ENCODE measurements around the gene SAP30BP. TPM values are rescaled to one million over a fixed set of nuclear protein-coding genes. Genes with fewer than 3 reads are reported as not detected.

Gene SAP30BP
- 10 to 100 TPM; 47.2 to 59.6 TPM for total RNA-seq
- long read RNA-seq, transcript SAP30BP-225 (11 exons, 2,722 nt): major isoform, 32 of 38 reads
- long read RNA-seq, partial matches to known transcripts: 0 of 38 reads
- long read RNA-seq, other reads (novel, unspliced or antisense): 5 of 38 reads

DNA sequence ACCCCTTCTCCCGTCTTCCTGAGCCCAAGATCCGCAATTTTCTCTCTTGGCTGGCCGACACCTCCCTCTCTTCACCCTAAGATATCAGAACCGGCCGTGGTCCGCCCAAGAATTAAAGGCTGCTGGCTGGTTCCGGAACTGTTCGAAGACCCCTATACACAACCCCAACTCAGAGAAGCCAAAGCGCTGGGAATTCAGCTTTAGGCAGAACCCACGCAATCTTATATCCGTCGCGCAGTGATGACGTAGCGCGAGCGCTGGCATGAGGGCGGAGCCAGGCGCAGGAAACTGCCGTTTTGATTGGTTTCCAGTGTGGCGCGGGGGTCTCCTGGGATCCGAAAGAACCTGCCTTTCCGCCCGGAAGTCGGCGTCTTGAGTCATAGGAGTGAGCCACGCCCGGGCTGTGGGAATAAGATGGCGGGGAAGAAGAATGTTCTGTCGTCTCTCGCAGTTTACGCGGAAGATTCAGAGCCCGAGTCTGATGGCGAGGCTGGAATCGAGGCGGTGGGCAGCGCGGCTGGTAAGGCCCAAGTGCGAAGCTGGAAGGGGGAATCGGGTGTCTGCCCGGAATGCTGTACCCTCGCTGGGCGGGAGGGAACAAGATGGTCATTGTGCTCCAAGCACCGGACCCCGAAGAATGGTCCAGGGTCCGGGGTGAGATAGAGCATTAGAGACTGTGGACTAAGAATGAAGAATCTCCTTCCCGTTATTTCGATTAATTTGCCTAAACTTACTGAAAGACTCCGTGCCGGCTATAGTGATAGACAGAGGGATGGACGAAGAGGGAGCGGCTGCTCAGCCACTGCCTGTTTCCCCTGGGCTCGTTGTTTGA lies at the start of gene SAP30BP, which contains the start of gene RECQL5:
SAP30BP (plus strand) TSS at position 380 of the 832 bp plus-strand sequence; CDS start at position 415, 35 bp downstream.
RECQL5 (minus strand) TSS at position 196 of the 832 bp plus-strand sequence. CDS start 597 bp downstream, outside the sequence.
- intact Hi-C loops (cut with DNase I): no loop called here
- DNase-seq (peak; percentile 99), ATAC-seq (peak; percentile 100)

DNA sequence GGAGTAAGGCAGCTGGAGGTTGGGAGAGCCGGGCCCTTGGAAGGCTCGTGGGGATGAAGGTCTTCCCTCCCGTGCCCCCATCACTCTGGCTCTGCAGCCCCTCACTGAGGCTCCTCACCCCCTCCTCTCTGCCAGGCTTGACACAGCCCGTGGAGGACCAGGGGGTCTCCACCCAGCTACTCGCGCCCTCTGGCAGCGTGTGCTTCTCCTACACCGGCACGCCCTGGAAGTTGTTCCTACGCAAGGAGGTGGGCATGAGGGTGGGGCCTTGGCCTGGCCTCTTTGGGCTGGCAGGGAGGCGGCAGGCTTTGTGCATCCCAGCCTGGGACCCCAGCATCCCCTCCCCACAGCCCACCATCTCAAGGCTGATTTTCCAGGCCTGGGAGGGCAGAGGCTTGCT lies 49.5 kb upstream of the SAP30BP start:
- intact Hi-C loops (cut with DNase I): no loop called here
- ATAC-seq (no peak), DNase-seq (no peak)

DNA sequence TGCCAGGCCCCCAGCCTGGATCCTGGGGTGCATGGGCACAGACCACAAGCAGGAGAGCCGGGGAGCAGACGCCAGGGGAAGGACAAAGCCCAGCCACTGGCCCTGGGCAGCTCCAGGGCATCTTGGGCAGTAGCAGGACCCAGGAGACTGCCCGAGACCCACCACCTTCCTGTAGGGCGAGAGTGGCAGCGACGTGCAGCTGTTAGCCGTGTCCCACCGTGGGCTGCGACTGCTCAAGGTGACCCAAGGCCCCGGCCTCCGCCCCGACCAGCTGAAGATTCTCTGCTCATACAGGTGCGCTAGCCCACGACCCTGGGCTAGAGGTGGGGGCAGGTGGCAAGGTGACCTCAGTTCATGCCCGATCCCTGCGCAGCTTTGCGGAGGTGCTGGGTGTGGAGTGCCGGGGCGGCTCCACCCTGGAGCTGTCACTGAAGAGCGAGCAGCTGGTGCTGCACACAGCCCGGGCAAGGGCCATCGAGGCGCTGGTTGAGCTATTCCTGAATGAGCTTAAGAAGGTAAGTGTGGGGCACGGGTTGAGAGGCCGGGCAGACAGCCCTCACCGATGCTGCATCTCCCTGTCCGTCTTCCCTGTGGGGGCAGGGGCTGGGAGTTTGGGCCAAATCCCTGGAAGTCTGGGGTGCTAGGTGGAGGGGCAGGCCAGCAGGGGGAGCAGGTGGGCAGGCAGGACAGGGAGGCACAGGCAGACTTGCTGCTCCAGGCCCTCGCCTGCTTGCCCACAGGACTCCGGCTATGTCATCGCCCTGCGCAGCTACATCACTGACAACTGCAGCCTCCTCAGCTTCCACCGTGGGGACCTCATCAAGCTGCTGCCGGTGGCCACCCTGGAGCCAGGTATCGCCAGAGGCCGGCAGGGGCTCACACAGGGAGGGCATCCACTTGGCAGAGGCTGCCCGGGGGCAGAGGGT lies 47.4 kb upstream of the SAP30BP start:
- intact Hi-C loops (cut with DNase I): no loop called here
- no peak for DNase-seq
- ATAC-seq: no peak

DNA sequence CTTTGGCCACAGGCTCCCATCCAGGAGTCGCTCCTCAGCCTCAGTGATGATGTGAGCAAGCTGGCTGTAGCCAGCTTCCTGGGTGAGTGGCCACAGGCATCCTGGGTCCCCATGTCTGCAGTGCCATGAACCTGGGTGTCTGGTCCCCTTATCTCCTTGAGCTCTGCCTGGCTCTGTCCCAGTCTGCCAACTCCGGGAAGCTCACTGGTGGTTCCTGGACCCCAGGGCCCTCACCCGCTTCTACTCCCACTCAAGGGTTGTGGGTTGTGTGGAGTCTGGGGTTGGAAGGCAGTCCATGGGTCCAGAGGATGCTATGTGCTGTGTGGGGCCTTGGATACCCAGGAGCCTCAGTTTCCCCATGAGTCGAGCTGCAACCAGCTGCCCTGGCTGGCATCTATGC lies 45.6 kb upstream of the SAP30BP start:
- DNase-seq (no peak), ATAC-seq (no peak)

DNA sequence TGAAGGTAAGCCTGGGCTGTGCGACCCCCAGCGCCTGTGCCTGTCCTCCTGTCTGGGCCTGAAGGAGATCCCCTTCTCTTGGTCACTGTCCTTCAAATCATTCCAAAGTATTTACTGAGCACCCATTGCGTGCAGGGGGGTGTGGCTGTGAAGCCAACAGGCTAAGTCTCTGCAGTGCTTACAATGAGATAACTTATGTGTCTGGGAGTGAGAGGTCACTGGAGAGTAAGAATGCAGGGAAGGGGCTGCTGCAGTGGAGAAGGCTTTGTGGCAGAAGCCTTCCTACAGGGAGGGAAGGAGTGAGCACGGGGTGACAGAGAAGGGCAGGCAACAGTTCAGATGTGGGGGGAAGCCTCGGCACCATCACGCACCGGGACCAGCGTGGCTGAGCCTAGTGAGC lies 45.1 kb upstream of the SAP30BP start:
- DNase-seq (no peak), ATAC-seq (no peak)
- intact Hi-C loops (cut with DNase I): no loop called here

More for the DNA sequence above, 45.6 kb upstream of the SAP30BP start:
- intact Hi-C loops (cut with DNase I): no loop called here

DNA sequence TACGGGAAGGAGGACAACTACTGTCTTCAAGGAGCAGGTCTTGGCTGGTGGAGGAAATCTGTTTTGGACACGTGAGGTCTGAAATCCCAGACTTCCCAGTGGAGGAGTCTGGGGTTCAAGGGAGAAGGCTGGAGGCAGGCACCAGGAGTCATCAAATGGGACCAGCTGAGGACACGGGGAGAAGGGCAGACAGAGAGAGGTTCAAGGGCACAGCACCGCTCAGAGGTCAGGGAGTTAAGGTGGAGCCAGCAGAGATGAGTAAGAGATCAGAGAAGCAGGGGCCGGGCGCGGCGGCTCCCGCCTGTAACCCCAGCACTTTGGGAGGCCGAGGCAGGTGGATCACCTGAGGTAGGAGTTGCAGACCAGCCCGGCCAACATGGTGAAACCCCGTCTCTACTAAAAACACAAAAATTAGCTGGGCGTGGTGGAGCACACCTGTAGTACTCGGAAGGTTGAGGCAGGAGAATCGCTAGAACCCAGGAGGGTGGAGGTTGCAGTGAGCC lies 44.3 kb upstream of the SAP30BP start:
- DNase-seq: no peak
- intact Hi-C loops (cut with DNase I): no loop called here
- no peak for ATAC-seq

DNA sequence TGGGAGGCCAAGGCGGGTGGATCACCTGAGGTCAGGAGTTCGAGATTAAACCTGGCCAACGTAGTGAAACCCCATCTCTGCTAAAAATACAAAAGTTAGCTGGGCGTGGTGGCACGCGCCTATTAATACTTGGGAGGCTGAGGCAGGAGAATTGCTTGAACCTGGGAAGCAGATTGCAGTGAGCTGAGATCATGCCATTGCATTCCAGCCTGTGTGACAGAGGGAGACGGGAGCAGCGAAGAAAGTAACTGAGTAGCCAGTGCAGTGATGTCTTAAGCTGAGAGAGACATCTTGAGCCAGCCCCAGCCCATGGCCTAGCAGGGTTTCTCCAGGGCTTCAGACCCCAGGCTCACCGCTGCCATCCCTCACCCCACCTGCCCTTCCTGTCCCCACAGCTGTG lies 43.8 kb upstream of the SAP30BP start:
- ATAC-seq (no peak), DNase-seq (no peak)
- intact Hi-C loops (cut with DNase I): no loop called here

DNA sequence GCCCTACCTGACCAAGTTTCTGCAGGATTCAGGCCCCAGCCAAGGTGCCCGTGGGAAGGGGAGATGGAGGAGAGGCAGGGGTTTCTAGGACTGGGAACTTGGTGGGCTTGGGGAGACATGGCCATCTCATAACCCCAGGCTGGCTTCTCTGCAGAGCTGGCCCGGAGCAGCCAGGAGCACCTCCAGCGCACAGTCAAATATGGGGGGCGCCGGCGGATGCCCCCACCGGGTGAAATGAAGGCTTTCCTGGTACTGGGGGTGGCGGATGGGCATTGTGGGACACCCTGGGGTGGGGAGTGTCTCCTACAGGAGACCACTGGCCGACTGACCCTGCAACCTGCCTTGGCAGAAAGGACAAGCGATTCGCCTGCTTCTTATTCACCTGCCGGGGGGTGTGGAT lies 43.1 kb upstream of the SAP30BP start:
- intact Hi-C loops (cut with DNase I): no loop called here
- DNase-seq (no peak), ATAC-seq (no peak)

DNA sequence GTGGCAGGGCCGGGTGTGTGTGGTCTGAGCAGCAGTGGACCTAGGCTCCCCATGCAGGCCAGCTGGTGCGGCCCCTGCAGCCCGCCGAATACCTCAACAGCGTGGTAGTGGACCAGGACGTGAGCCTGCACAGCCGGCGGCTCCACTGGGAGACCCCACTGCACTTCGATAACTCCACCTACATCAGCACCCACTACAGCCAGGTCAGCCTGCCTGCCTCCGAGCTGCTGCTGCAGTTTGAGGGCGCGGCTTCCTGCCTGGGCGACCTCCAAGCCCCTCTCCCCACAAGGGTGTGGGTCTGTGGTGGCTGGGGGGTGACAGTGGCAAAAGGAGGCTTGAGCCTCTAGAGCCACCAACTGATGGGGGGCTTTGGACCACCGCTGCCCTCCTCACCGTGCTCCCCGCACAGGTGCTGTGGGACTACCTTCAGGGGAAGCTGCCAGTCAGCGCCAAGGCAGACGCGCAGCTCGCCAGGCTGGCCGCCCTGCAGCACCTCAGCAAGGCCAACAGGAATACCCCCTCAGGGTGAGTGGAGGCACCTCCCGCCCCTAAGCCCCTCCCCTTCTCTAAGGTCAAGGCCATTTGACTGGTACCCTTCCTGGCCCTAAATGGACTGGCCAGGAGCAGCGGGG lies 42.3 kb upstream of the SAP30BP start:
- intact Hi-C loops (cut with DNase I): no loop called here
- no peak for ATAC-seq
- DNase-seq: no peak

DNA sequence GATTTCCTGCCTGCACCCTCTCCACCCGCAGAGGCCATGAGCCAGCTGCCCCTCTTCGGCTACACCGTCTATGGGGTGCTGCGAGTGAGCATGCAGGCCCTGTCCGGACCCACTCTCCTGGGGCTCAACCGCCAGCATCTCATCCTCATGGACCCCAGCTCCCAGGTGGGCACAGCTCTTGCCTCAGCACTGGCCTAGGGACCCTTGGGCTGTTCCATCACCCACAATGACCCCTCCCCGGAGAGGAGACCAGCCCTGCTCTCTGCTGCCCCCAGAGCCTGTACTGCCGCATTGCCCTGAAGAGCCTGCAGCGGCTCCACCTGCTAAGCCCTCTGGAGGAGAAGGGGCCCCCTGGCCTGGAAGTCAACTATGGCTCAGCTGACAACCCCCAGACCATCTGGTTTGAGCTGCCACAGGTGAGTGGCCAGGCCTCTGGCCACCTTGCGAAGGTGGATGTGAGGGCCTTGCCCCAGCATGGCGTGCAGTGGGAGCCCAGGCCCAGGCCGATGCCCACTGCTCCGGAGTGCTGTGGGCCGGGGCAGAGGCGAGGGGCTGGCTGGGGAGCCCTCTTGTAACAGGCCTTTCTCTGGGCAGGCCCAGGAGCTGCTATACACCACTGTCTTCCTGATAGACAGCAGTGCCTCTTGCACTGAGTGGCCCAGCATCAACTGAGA lies 41.2 kb upstream of the SAP30BP start:
- peak; percentile 27 for ATAC-seq
- DNase-seq: no peak

DNA sequence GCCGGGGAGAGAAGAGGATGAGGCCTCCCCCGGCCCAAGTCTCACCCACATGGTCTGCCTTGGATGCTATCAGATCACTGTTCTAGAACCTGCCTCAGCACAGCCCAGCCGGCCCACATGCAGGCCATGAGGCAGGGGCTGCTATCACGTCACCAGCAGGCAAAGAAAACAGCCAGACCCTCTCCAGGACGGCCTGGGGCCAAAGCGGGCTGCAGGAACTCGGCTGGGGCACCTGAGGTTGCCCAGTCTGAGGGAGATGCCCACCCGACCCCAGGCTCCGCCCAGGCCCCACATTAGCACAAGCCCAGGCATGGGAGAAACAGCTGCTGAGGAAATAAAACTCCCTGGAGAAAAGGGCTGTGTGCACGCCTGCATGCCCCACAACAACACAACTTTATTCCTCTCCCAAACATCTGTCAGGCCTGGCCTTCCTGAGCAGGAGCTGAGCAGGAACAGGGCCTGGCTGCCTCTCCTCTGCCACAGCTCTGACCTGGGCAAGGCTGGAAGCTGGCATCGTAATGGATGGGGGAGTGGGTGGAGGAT lies 40.6 kb upstream of the SAP30BP start:
- ATAC-seq: no peak
- intact Hi-C loops (cut with DNase I): no loop called here
- no peak for DNase-seq

More for the DNA sequence above, 41.2 kb upstream of the SAP30BP start:
- intact Hi-C loops (cut with DNase I): no loop called here

DNA sequence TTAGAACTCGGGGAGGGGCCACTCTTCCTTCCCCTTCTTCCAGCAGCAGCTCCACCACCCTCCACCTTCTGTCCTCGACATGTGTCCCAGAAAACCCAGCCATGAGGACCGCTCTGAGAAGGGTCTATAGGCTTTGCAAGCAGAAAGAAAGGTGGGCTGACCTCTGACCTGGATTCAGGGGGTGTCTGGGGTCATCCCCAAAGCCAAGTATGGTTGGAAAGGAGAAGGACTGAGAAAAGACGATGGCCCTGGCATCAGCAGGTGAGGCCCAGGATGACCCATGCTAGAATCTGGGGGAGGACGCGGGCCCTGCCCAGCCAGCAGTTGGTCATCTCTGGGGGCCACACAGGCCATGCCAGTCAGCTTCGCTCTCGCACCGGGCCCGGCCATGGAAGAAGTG lies 40.0 kb upstream of the SAP30BP start:
- intact Hi-C loops (cut with DNase I): no loop called here
- ATAC-seq (no peak), DNase-seq (no peak)

DNA sequence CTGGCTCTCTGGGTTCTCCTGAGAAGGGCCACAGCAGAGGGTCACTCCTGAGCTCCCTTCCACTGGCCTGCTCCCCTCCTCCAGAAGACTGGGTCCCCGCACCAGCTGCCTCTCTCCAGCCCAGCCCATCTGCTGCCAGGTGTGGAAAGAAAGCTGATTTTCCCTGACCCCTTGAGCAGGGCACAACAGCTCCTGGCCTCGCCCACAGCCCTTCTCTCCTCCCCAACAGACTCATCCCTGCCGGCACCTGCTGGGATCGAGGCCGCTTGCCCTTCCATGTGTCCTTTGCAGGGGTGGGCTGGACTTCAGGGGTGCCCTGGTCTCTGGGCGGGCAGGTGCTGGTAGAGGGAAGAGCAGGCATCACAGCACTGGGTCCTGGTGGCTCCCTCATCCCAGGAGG lies 38.7 kb upstream of the SAP30BP start:
- intact Hi-C loops (cut with DNase I): no loop called here
- no peak for DNase-seq
- no peak for ATAC-seq

DNA sequence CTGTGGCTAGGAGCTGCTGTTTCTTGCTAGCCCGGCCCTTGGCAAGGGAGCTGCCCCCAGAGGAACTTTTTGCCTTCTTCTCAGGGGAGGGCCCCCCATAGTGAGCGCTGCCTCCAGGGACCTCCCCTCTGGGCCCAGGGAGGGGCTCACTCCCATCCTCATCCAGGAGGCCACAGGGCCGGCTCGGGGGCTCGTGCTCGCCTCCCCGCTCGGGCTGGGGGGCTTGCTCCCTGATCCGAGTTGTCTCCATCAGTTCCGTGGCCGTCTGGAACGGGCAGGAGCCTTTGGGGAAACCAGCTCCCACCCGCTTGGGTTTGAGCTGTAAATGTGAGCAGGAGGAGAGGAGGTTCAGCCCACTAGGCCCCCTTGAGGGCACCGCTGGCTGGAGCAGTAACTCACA lies 38.0 kb upstream of the SAP30BP start:
- no peak for ATAC-seq
- intact Hi-C loops (cut with DNase I): no loop called here
- DNase-seq: no peak

DNA sequence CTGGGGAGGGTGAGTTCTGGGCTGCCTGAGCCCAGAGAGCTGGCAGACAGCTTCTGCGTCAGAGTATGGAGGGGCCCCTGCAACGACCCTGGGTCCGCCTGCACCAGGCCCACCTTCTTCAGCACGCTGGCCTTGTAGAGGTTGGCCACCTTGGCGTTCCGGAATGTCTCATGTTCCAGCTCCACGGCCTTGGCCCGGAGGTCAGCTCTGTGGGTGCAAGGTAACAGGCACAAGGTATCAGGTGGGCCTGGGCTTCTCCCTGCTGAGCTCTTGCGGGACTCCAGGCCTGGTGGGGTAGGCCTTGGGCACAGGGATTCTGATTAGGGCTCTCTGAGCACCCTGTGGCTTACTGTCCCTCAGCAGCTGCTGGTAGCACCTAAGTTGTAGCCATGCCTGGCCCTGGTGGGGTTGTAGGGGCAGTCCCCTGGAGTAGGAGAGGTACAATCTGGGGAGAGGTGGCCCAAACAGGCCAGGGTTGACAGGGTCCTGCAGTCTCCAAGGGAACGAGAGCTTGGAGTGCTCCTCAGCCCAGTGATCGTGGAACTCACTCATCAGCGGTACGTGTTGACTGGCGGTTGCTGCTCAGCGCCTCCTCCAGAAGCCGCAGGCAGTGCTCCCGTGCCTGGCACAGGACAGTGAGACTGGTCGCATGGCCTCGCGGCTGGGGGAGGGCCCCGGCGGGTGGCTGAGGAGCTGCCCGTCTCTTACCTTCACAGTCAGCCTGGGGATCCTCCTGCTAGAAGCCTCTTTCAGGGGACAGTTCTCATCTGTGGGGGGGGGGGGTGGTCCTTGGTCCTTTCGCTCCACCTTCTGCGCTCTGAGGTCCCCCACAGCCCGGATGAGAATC lies 36.8 kb upstream of the SAP30BP start:
- ATAC-seq (no peak), DNase-seq (no peak)
- intact Hi-C loops (cut with DNase I): loop anchor here in 1 of 2 donors (5.0 kb wide), 1 partner anchor 122 kb away; no protein-coding TSS in a partner anchor

DNA sequence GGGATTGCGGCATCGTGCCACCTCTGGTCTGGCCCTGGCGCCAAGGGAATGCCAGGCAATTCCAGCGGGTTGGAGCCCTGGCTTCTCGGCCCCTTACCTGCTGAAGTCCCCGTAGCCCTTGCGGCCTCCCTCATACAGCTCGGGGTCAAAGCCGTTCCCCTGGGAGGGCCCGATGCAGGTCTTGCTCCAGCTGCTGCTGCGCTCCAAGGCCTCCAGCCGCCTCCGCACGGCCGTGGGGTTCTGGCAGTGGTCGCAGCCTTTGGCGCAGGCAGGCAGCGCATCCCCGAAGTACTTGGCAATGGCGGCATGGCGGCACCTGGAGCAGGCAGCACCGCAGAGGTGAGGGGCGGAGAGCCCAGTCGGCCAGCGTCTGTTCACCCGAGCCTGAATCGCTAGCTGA lies 35.8 kb upstream of the SAP30BP start:
- intact Hi-C loops (cut with DNase I): loop anchor here in 1 of 2 donors (5.0 kb wide), 1 partner anchor 121 kb away; no protein-coding TSS in a partner anchor
- no peak for ATAC-seq
- DNase-seq: no peak

DNA sequence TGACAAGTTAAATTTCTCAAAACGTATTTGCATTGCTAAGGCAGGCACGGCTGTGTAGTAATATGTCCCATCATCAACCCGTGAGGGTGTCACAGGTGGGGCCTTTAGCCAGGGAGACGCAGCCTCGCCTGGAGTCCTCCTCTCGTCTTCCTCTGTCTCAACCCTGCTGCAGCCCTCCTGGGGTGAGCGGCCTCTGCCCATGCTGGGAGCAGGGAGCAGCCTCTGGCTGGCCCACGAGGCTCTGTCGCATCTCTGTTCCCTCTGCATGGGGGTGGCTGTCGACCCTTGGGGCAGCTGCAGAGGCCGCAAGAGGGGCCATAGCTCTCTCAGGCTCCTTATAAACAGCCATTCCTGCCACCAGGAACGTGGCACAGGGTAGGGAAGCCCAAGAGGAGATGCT lies 34.7 kb upstream of the SAP30BP start:
- intact Hi-C loops (cut with DNase I): loop anchor here (2.0 to 5.0 kb wide), 2 partner anchors 114 to 120 kb away; no protein-coding TSS in a partner anchor
- no peak for DNase-seq
- no peak for ATAC-seq

Measured in left cardiac atrium (tissue), 4 donors.